ENCODE data around the gene CIPC. TPM values are rescaled to one million over a fixed set of nuclear protein-coding genes. Genes with fewer than 3 reads are reported as not detected.

CIPC gene
- total and polyA plus RNA-seq, 8 donors, result 6.0 to 81.1 (median 19.6) TPM

DNA sequence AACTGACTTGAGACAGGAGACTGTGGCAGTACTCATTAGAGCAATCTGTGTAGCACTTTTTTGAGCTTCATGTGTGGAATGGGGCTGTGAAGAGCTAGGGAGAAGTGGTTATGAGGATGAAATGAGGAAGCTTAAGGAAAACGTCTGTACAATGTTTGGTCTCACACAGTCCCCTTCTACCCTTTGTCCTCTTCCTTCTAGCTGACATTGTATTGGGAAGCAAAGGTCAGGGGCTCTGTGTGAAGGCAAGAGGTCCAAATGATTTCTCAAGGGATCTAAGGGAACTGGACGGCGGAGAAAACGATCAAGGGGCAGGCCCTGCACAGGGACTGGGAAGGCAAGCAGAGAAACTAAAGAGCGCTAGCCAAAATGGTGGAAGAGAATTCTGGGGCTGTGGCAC is 13.1 kb upstream of the CIPC start:
- Histone ChIP-seq H3K27me3 (no peaks in the 10 kb centered on the region), H3K4me3 (no peak overlapping the region), H3K9me3 (no peaks in the 10 kb centered on the region), H3K27ac (no peak overlapping the region), H3K4me1 (peaks cover 0 to 10% (median 5%) of the 10 kb centered on the region in 4 donors), H3K36me3 (no peaks in the 10 kb centered on the region)
- TF ChIP-seq POLR2AphosphoS5 (IDR thresholded peaks at IDR 0.05) (no peak), POLR2A (IDR thresholded peaks at IDR 0.05) (no peak), CTCF (IDR thresholded peaks at IDR 0.05) (no peak), EP300 (IDR thresholded peaks at IDR 0.05) (no peak)
- DNase-seq, result no peak
- intact Hi-C loops (cut with DNase I; ENCODE audit: low total_unique reads), result no loop called here
- 54 to 74% (median 69%) methylated on average over 5 of the region's 5 CpGs for whole genome bisulfite sequencing, 5 donors

DNA sequence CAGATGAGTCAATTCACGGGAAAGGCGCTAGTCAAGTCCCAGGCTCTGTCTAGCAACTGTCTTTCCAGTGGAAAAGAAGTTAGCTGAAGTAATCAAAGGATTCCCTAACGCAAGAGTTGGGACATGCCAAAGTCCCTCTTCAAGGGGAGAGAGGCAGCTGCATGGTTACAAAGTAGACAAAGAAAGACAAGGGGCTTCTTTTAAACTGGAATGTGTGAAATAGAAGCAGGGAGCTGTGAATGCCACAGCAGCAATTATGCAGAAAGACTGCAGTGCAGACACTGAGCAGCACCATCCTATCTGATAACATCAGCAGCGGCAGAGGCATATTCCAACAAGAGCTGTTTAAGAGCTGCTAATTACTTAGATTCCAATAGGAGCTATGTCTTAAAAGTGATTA is 12.5 kb upstream of the CIPC start:
- no peak overlapping the region for H3K27ac ChIP-seq
- no peak overlapping the region for H3K4me3 ChIP-seq
- no peaks in the 10 kb centered on the region for H3K36me3 ChIP-seq
- H3K4me1 ChIP-seq, result peaks cover 0 to 10% (median 5%) of the 10 kb centered on the region in 4 donors
- TF ChIP-seq EP300 (IDR thresholded peaks at IDR 0.05), result no peak
- TF ChIP-seq POLR2A (IDR thresholded peaks at IDR 0.05), result no peak
- TF ChIP-seq POLR2AphosphoS5 (IDR thresholded peaks at IDR 0.05), result no peak
- no peak for TF ChIP-seq CTCF (IDR thresholded peaks at IDR 0.05)
- intact Hi-C loops (cut with DNase I; ENCODE audit: low total_unique reads), result no loop called here
- WGBS, 5 donors, result 75 to 89% (median 84%) methylated on average over 4 of the region's 4 CpGs
- H3K27me3 ChIP-seq, result no peaks in the 10 kb centered on the region
- H3K9me3 ChIP-seq, result peaks cover 0 to under 1% (median 0%) of the 10 kb centered on the region in 4 donors
- no peak for DNase-seq

DNA sequence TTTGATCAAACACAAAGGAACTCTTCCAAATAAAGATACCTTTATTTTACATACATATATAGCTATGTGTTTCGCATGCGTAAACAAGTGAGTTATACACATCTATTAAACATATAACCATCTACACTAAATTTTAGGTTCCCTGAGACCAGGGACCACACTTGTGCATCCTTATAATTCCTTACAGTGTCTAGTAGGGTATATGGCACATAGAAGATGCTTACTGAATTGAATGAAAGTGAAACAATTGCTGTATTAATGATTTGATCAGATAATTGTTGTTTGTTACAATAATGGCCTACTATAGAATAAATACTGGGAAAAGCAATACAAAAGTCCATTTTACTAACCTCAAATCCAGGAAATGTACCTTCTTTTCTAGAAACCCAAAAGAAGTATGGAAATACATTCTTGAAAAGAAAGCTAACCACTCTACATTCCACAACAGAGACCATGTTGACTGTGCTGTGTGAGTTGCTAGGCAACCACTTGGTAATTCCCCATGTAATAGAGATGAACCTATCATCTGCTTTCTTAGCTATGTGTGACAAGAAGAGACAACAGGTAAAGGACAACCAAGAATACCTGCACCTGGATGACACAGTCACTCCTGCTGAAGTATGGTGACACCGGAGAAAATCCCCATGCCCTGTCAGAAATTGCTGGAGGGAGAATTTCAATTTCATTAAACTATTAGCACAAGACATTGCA is 11.9 kb upstream of the CIPC start:
- peaks cover 0 to 10% (median 5%) of the 10 kb centered on the region in 4 donors for H3K4me1 ChIP-seq
- no peak overlapping the region for H3K4me3 ChIP-seq
- H3K27ac ChIP-seq, result no peak overlapping the region
- TF ChIP-seq CTCF (IDR thresholded peaks at IDR 0.05) (no peak), POLR2AphosphoS5 (IDR thresholded peaks at IDR 0.05) (no peak), POLR2A (IDR thresholded peaks at IDR 0.05) (no peak), EP300 (IDR thresholded peaks at IDR 0.05) (no peak)
- peak in 1 of 2 donors; percentile 79 for DNase-seq
- H3K9me3 ChIP-seq, result peaks cover 0 to 6% (median 5%) of the 10 kb centered on the region in 4 donors
- 91 to 98% (median 95%) methylated on average over 3 of the region's 3 CpGs for WGBS, 5 donors
- no peaks in the 10 kb centered on the region for H3K27me3 ChIP-seq
- intact Hi-C loops (cut with DNase I; ENCODE audit: low total_unique reads), result no loop called here
- no peaks in the 10 kb centered on the region for H3K36me3 ChIP-seq

GRCh38 chr14:77086951-77087350 is 11.1 kb upstream of the CIPC start:
- H3K27ac ChIP-seq, result no peak overlapping the region

More at GRCh38 chr14:77086951-77087350, 11.1 kb upstream of the CIPC start:
- H3K36me3 ChIP-seq, result no peaks in the 10 kb centered on the region
- DNase-seq, result no peak
- H3K27me3 ChIP-seq, result no peaks in the 10 kb centered on the region
- H3K9me3 ChIP-seq, result peaks cover 0 to 14% (median 13%) of the 10 kb centered on the region in 4 donors
- intact Hi-C loops (cut with DNase I; ENCODE audit: low total_unique reads), result no loop called here
- no peak overlapping the region for H3K4me3 ChIP-seq
- peaks cover 0 to 10% (median 5%) of the 10 kb centered on the region in 4 donors for H3K4me1 ChIP-seq
- WGBS, 5 donors, result 88 to 92% (median 90%) methylated on average over 6 of the region's 6 CpGs
- TF ChIP-seq EP300 (IDR thresholded peaks at IDR 0.05) (no peak), POLR2A (IDR thresholded peaks at IDR 0.05) (no peak), CTCF (IDR thresholded peaks at IDR 0.05) (no peak), POLR2AphosphoS5 (IDR thresholded peaks at IDR 0.05) (no peak)

Measured in stomach (tissue), 9 donors.